OCI-LY1 (cell line): ENCODE measurements around the gene MAFG.

Experiments
- CTCF ChIP-seq: fragments of 200-600 bp; sonication (generic), shearing (Covaris generic); IDR thresholded peaks from 2 replicates; pipeline ENCODE4 v1.5.1; 2017; ENCODE audit warnings: mild to moderate bottlenecking, antibody characterized with exemption, low read length, moderate library complexity, mixed read lengths
- EZH2 ChIP-seq: fragments of 200-600 bp; sonication (generic), shearing (Covaris generic); IDR thresholded peaks from 2 replicates; pipeline ENCODE4 v1.8.0; 2017; ENCODE audit warnings: borderline replicate concordance, mixed run types, mild to moderate bottlenecking, antibody characterized with exemption, low read length, moderate library complexity, mixed read lengths

- TF ChIP-seq CTCF (no peak), EZH2 (no peak)
These were observed 6.7 kb upstream of the MAFG start for GRCh38 chr17:81934098-81934757.
